GM19324 (cell line): ENCODE data around the gene MRGPRG.

Experiments
- ATAC-seq: cut with Tn5 transposase; IDR thresholded peaks from one replicate; pipeline ENCODE4 v1.9.1; 2021; ENCODE audit warnings: mild to moderate bottlenecking, moderate library complexity; ENCODE audit not compliant: unreplicated experiment, low FRiP score

MRGPRG gene

DNA sequence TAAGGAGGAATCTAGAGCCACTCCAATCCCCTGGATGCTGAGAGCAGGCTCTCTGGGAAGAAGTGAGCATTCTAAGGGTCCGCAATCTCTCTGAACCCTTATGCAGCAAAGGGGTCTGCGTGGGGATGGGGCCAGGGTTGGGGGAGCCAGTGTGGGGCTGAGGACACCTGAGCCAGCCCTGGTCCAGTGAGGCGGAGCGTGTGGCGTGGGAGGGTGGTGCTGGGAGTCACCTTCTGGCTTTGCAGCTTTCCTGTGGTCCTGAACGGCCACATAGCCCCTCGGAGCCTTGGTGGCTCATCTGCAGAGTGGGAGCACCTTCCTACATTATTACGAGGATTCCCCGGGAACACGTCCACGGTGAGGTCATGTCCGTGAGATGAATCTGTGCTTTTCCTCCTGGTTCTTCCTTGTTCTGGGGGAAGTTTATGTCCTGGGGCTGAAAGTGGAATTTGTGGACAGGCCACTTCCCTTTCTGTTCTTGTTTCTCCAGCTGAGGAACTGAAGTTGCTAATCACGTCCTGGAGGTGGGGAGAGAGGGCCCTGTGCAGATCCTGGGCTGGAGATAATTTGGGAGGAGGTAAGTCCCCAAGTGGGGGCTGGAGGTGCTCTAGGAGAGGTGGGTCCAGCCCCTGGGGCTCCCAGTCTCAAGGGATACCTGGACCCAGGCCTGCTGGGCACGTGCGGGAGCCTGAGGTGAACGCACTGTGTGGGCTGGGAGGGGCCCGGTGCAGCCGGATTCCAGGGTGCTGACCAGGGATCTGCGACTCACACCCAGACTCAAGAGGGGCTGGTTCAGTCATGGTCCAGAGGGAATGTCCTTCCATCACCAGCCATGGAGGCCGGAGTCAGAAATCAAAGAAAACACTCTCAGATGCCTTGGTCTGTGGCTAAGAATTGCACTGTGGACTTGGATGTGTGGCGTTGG is 7.5 kb upstream of the MRGPRG start:
- no peak for ATAC-seq

DNA sequence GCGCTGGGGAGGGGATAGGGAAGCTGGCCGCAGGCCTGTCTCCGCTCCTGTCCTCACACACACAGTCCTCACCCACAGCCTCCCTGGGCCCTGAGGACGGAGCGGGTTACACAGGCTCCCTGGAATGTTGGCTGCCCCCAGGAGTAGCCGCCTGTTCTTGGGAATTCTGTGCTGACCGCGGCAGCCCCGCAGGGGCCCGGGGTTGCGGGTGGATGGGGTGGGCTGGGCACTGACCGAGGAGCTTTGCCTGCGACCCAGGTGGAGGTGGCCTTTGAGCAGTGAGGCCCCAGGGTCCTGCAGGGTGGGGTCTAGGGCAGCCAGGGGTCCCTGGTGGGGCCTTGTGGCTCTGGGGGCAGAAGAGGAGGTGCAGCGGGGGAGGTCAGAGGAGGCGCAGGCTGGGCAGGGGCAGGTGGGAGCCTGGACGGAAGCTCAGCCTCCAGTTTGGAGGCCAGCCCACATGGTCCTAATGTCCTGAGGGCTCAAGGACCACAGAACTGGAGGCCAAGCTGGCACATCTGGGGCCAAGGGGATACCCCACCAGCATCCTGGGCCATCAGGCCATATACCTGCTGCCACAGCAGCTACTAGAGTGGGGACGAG is 6.6 kb upstream of the MRGPRG start:
- ATAC-seq, result no peak

DNA sequence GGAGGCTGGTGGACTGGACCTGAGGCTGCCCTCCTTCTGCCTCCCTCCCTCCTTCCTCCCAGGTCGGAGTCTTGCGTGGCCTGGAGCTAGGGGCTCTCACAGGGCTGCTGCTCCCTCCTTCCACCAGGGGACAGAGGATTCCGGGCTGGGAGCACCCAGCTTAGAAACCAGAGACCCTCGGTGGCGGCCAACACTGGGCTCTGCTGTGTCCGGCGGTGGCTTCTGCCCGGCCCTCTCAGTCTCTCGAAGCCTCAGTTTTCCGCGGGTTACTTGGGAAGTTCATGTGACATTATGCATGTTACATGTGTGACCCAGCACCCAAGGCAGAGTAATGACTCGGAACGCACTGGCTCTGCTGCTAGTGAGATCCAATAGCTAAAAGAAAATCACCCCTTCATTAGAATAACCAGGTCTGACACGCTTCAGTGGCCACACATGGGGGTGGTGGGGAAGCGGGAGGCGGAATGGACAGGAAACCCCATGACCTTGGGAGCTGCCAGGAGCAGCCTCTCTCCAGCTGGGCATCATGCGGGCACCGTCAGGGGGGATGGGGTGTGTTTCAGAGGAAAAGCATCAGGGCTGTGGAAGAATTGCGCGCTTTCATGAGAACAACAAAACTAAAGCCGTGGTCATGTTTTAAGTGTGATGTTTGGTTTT is 5.9 kb upstream of the MRGPRG start:
- no peak for ATAC-seq

DNA sequence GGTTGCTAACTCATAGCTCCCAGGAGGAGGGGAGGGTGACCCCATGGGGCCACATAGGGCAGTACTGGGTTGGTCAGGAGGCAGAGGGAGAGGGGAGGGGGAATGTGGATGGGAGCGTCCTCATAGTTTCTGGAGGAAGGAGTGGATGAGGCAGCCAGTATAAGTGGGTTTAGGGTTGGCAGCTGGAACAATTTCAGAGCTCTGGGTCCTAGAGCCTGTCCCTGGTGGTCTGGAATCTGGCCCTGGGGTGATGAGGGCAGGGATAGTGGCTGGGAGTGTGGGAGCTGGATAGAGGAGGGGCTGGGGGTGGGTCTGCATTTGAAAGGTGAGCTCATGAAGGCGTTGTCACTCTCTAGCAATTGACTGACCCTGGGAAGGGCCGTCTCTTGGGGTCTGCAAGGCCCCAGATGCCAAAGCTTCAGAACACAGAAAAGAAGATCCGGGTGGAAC is 5.3 kb upstream of the MRGPRG start:
- no peak for ATAC-seq

DNA sequence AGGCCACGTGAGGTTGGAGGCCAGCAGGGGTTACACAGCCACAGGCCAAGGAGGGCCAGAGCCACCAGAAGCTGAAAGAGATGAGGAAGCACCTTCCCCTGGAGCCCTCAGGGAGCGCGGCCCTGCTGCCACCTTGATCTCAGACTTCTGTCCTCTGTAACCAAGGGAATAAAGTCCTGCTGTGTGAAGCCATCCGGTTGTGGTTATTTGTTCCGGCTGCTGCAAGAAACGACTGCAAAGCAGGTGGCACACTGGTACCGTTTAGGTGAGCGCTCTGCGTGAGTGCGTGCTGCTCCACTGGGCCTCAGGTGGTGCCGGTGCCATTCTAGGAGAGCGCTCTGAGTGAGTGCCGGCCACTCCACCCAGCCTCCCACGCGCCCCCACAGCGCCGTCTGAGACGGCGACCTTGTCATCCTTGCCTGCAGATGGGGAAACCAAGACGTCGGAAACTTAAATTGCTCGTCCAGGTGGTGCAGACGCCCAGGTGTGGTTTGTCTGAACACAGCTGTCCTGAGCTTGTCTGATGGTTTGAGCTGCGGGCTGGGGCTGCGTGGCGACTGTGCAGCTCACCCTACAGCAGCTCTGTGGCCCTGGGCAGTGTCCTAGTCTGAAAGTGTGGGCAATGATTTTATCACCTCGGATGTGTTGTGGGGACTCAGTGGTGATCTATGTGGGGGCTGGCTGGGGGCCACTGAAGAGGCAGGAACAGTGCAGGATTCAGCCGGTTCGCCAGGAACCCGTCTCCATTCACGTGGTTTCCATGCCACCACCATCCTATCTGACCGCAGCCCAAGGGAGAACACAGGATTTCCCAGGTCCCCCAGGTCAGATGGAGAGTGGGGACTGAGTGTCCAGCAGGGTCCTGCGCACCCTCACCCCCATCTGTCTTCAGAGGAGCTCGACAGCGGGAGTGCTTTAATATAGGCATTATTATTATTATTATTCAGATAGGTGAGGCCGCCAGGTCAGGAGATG is 4.6 kb upstream of the MRGPRG start:
- no peak for ATAC-seq

DNA sequence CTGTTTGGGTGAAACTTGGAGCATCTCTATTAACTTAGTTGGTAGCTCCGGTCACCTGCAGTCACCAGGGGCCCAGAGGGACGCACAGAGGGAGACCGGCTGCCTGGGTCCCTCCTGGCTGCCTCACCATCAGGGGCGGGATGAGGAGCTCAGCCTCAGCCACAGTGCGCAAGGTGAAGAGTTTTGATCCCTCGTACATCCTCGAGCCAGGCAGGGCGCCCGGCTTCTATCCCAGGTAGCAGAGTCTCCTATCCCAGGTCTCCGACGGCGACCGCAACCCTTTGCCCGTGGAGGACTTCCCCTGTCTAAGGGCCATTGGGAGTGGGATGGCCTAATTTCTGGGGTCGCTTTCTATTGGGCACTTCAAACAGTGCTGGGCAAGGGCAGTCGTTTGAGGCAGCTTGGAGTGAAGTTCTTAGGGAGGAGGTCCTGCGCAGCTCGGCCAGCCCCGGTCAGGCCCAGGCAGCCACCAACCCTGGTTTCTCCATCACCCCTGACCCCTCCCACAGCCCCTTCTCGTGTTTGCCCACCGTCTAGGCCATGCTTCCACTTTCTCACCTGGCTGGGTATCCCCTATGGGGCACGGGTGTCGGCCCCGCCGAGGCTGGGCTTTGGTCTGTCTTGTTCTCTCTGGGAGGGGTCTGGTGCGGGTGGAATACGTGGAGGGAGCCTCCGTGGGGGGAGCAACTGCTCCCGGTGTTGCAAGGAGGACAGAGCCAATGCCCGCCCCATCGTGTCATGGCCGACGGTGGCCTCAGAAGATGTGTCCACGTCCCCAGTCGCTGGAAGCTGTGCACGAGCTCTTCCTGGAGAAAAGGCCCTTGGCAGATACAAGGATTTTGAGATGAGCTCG is 3.6 kb upstream of the MRGPRG start:
- ATAC-seq, result no peak

DNA sequence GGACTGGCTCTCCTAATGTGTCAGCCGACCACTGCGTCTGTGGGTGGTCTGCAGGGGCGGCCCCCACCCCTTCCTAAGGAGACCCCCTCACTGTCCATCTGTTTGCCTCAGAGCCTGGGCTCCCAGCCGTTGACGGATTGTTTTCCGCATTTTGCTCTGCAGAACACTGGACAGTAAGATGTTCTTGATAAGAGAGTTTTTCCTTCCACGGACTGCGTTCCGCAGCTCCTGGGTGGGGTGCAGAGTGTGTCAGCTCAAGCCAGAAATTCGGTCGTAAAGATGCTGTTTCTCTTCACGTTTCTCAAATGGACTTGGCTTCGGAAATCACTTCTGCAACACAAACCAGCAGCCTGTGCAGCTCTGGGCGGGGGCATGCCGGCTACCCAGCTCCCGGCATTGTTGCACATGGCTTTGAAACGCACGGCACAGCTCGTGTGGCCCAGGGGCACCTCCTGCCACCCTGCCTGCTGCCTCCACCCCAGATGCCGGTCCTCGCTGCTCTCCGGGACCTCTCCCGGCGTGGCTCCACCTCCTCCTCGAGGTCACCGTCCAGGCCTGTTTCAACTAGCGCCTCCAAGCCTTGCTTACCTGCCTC is 2.9 kb upstream of the MRGPRG start:
- ATAC-seq, result no peak

DNA sequence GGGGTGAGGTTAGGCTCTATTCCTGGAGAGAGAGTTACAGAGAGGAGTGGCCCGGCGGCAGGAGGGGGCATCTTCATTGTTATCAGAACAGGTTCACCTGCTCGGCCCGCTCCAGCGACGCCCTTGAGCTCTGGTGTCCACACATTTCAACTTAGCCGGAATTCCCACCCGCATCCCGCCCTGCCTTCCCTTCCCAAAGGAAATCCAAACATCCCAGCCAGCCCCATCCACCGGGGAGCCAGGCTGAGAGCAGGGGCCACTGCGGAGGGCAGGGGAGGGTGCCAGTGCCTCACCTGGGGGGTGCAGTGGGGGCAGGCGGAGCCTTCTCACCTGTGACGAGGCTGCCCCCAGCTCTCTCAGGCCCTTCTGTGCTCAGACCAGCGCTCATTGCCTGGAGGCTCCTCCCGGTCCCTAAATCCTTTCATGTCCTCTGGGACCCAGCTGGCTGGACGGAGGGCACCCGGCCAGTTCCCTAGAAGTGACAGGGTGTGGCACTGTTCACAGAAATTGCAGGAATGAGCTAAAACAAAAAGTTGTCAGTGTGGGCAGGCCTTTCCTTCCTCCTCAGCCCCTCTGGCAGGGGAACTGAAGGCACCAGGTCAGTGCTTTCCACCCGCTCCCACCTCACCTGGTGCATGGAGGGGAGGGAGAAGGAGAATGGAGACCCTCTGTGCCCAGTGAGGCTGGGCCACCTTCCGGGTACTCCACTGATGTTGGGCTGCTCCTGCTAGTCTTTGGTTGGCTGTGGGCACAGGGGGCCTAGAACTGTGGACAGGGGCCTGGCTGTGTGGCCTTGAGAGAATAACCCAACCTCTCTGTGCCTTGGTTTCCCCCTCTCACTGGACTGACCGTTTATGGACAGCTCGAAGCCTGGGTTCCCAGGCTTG is 2.2 kb upstream of the MRGPRG start:
- ATAC-seq, result no peak

DNA sequence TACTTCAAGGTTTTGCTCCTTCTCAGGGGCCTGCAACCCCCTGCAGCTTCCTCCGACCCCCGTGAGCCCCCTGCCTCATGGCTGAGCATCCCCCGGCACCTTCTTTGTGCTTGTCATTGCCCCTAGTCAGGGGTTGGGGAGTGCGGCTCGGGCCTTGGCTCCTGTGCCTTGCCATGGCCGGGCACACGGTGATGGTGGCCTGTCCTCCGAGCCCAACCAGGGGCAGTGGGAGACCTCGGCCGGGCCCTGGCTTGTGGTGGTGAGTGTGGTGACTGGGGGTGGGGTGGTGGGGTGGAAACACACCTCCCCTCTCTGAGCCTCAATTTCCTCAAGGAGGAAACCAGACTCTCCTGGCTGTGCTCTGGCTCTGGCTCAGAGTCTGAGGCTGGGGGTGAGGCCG is 1.5 kb upstream of the MRGPRG start:
- ATAC-seq, result no peak

DNA sequence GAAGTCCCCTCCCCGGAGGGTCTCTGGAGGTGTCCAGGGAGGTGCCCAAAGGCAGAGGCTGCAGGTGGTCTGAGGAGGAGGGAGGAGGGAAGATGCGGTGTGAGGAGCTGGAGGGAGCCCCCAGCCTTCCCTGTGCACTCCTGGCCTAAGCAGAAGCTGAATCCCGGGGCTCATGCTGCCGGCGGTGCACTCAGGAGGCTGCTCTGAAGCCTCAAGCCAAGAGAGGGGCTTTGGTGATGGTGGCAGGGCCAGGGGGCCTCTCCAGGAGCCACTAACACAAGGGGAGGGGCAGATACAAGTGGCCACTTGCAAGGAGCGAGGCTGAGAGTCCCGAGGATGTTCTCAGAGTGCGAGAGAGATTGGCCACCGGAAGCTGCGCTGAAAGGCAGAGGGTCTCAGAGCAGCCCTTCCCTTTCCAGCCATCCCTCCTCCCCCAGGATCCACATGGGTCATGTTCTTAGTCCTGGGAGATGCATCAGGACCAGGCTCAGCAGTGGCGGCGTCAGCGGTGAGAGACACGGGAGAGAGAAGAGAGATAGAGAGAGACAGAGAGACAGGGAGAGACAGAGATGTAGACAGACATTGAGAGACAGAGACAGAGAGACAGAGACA is 774 bp upstream of the MRGPRG start:
- no peak for ATAC-seq

DNA sequence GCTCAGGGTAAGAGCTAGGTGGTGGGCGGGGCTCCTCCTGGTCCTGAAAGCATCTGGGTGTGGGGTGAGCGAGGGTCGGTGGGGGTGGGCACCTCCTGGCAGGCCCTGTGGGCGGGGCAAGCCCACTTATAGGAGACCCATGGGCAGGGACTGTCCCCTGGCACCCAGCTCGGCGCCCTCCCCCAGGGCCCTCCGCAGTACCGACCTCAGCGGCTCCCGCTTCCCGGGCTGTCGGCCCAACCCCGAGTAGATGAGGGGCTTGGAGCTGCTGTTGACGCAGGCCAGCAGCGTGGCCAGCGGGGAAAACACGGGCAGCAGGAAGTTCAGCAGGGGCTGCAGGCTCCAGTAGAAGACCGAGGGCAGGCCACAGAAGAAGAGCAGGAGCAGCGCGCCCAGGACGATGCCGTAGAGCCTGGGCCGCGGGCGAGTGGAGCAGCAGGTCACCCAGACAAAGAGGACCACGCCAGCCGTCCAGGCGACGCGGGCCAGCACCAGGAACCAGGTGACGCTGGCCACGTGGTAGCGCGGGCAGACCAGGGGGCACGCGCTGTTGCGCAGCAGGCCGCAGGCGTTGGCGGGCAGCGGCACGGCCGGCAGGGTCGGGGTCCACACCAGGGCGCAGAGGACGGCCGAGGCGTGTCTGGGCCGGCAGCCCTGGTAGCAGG is 663 bp downstream of the MRGPRG start:
- no peak for ATAC-seq

DNA sequence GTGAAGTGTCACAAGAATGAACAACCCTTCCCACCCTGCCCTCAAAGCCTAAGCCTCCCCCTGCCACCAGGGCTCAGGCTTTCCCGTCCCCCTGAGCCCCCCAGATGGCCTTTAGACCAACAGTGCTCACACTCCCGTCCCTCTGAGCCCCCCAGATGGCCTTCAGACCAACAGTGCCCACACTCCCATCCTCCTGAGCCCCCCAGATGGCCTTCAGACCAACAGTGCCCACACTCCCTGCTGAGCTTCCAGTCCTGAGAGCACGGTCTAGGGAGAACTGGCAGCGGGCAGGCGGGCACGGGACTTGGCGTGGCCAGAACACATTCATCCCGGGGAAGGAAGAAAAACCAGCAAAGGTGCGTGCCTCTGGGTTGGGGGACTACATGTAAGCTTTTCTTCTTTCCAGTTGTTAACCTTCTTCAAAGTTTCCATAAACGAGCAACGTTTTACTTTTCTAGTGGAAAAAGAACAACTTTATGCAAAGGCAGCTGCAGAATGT is 2.5 kb downstream of the MRGPRG start:
- no peak for ATAC-seq

DNA sequence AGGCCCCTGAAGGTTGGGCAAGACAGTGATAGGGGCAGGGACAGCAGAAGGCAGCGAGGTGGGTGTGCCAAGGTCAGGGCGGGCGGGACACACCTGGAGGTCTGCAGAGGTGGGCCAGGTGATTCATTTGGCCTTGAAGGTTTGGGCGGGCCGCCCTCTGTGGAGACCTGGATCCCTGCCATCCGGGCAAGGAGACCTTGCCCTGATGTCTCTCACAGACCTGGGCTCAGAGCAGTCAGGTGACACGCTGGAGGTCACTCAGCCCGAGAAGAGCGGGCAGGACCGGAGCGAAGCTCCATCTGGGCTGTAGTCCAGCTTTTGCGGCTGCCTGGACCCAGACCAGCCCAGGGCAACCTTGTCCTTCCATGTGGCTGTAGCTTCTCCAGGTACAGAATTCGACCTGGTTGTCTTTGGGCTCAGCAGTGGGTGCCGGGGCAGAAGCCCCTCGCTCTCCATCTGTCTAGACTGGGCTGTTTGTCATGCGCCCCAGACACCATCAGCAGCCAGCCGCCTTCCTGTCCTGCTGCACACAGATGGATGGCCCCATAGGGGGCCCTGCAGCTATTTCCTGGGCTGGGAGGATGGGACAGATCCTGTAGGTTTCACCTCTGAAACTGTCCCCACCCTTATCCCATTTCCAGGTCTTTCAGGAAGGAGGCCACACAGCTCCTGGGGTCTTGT is 3.1 kb downstream of the MRGPRG start:
- no peak for ATAC-seq

DNA sequence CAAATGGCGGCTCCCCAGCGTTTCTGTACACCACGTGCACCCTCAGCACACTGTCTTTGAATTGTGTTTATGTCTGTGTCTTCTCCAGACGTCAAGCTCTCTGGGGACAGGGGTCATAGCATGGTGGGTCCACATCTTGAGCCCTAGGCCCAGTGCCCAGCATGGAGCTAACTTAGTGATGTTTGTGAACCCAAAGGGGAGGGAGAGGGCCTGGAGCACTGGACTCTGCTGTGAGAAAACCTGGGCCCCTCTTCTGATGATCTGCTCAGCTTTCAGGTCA is 4.3 kb downstream of the MRGPRG start:
- no peak for ATAC-seq

DNA sequence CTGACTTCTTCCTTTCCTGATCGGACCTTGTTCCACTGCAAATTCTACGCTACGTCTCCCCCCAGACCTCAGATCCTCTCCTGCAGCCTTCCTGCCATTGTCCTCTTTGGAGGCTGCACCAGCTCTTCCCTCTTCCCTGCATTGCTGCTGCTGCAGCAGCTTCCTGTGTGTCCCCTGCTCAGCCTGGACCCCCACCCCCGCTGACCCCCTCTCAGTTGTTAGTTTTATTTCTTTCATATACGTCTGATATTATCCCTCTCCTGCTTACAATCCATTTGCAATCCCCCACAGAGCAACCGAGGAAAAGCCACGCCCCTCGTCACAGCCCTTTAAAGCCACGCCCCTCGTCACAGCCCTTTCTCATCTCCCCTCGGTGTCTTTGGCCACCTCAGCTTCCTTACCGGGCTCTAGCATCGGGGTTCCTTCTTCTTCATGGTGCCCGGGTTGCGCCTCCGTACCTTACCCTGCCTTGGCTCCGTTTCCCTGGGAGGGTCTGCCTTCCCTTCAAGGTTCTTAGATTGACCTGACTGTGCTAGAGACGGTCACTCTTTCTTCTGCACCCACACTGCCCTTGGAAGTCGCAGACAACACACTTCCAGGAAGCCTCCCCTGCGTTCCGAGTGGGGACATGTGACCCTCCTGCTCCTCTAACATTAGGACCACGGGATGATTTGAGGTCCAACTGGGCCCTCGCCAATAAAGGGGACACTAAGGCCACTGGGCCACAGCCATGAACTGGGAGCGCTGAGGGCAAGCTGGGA is 4.8 kb downstream of the MRGPRG start:
- ATAC-seq, result no peak

DNA sequence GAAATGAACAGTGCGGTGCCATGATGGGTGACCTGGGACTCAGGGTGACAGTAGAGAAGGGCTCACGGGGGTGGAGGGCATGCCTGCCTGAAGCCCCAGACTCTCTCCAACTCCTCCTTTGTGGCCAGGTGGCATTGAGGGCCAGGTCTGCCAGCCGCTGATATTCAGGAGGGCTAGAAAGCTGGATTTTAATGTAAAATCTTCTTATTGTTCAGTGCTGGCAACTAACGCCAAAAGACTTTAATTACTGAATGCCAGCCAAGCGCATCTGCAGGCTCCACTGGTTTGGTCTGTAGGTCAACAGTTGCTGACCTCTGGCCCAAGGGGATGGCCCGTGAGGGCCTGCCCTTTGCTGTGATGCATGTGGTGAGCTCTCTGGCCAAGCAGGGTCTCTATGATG is 10.3 kb downstream of the MRGPRG start:
- ATAC-seq, result no peak
